HG03439 (cell line): ENCODE results near the gene SOSTDC1.
"Not testable (repeated sequence)": the region's sequence is repeated elsewhere in the genome, so short reads cannot be mapped to it uniquely, and the experiment has no call there.

Experiments
- ATAC-seq: cut with Tn5 transposase; IDR thresholded peaks from one replicate; pipeline ENCODE4 v1.9.1; 2021; ENCODE audit warnings: mild to moderate bottlenecking, moderate library complexity; ENCODE audit not compliant: unreplicated experiment

SOSTDC1 gene

GRCh38 chr7:16463520-16463919 lies 2.0 kb downstream of the SOSTDC1 start:
- ATAC-seq: no peak

DNA sequence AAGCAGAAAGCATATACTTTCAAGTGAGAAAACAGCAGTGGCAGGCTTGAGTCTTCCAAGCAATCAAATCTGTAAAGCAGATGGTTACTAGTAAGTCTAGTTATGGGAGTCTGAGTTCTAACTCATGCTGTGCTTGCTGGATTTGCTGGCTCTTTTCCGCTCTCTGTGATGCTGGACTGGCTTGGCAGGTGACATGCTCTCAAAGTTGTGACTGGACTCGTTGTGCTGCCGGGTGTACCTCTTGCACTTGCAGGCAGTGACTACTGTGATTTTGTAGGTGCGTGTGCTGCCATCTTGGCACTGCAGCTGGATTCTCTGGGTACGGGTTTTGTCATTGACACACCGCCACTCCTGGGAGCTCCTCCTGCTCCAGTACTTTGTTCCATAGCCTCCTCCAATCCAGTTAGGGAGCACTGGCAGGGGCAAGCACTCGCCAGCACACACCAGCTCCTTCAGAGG lies 3.1 kb downstream of the SOSTDC1 start:
- no peak for ATAC-seq

- no peak for ATAC-seq
Measured at GRCh38 chr7:16460789-16461493, 4.6 kb downstream of the SOSTDC1 start.

- ATAC-seq: not testable (repeated sequence)
Measured at GRCh38 chr7:16456303-16456702, 9.2 kb downstream of the SOSTDC1 start.

DNA sequence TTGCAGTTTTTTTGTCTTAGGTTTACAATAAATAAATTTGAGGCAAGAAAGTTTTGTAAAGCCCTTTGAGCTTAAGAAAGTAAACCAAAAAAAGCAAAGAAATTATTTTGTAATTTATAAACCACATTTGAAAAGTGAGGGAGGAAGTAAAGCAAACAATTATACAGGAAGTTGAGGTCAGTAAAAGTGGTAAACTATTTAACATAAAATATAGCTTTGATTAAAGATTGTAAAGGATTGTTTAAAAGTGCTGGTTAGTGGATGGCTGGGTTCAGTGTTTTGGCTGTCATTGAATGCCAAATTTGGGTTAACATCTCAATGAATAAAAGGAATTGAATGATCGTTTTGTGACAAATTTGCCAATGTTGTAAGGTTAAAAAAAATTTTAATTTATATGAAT lies 9.9 kb downstream of the SOSTDC1 start:
- no peak for ATAC-seq

- no peak for ATAC-seq
Measured at GRCh38 chr7:16450366-16450765, 15.2 kb downstream of the SOSTDC1 start.

DNA sequence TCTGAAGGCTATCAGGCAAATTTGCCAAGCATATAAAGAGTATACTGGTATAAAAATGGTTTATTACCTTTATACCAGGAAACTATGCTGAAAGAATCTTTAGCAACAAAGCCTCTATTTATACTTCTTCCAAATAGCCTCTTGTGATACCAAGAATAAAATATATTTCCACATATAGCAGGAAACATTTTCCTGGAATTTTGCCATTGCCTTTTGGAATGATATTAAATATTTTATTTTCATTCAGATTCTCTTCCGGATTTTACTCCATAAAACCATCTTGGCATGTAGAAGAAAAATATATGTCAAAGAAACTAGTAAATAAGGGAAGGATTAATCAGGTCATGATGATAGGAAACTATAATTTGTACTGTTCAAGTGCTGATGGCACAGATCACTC lies 17.7 kb downstream of the SOSTDC1 start:
- no peak for ATAC-seq

- no peak for ATAC-seq
Measured at GRCh38 chr7:16446508-16446907, 19.0 kb downstream of the SOSTDC1 start.

DNA sequence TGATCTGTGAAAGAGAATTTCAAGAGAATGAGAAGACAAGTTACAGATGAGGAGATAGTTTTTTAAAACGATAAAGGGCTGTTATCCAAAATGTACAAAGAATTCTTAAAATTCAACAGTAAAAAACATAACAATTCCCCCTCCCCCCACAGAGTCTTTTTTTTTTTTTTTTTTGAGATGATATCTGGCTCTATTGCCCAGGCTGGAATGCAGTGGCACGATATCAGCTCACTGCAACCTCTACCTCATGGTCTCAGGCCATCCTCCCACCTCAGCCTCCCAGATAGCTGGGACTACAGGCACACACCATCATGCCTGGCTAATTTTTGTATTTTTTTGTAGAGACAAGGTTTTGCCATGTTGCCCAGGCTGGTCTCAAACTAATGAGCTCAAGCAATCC lies 21.7 kb downstream of the SOSTDC1 start:
- not testable (repeated sequence) for ATAC-seq

- ATAC-seq: no peak
Measured at GRCh38 chr7:16438988-16439387, 26.6 kb downstream of the SOSTDC1 start.

DNA sequence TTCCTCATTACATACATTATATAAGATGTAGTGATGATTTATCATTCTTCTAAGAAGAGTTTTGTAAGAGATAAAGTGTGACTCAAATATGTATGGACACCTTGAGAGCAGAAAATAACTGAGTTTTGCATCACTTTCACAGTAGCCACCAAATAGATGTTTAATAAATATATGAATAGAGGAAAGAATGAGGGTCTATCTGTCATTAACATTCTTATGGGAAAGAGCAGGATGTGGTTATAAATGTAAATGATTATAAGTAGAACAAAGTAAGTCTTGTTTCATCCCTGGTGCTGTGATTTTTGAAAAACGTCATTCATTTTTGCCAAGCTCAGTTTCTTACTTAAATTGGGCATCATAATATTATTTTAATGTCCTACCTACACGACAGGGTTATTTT lies 29.2 kb downstream of the SOSTDC1 start:
- ATAC-seq: no peak

GRCh38 chr7:16433568-16434122 lies 31.9 kb downstream of the SOSTDC1 start:
- no peak for ATAC-seq

GRCh38 chr7:16432425-16432731 lies 33.2 kb downstream of the SOSTDC1 start:
- ATAC-seq: no peak

DNA sequence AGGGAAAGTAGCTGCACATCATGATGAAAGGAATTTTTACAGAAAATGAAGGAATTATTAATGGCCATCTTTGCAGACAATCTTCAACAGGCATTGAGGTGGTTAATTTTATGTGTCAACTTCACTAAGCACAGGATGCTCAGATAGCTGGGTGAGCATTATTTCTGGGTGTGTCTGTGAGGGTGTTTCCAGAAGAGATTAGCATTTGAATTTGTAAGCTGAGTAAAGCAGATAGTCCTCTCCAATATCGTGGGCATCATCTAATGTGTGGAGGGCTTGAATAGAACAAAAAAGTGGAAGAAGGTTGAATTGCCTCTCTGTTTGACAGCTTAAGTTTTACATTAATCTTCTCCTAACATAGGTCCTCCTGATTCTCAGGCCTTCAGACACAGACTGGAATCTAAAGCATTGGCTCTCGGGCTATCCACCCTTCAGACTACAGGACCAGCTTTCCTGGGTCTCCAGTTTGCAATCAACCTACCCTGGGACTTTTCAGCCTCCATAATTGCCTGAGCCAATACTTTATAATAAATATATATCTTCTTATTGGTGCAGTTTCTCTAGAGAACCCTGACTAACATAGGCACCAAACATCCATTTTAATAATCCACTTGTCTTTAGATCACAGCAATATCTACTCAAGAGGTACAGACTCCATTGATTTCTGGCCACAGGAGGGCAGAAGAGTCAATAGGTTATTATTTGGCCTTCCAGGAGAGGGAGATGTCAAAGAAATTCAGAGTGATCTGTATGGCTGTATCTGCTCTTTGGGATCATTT lies 33.7 kb downstream of the SOSTDC1 start:
- ATAC-seq: no peak

GRCh38 chr7:16430133-16430532 lies 35.4 kb downstream of the SOSTDC1 start:
- no peak for ATAC-seq

- no peak for ATAC-seq
Measured at GRCh38 chr7:16428672-16429071, 36.9 kb downstream of the SOSTDC1 start.

- ATAC-seq: no peak
Measured at GRCh38 chr7:16428182-16428581, 37.4 kb downstream of the SOSTDC1 start.

DNA sequence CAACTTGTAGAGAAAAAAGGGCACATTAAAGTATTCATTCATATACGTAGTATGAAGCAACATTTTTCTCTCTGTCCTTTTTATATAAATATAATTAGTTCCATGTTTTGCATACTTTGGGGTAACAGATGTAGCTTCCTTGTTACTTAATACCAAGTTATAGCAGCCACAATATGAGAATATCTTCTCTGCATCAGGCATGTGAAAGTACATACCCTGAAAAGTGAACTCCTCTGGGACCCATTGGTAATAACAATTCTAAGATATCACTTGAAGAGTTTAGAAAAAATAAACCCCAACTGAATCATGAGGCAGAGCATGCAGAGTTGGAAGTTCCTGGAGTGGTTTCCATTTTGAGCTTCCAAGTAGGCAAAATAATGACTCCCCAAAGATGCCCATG lies 41.8 kb downstream of the SOSTDC1 start:
- ATAC-seq: no peak

DNA sequence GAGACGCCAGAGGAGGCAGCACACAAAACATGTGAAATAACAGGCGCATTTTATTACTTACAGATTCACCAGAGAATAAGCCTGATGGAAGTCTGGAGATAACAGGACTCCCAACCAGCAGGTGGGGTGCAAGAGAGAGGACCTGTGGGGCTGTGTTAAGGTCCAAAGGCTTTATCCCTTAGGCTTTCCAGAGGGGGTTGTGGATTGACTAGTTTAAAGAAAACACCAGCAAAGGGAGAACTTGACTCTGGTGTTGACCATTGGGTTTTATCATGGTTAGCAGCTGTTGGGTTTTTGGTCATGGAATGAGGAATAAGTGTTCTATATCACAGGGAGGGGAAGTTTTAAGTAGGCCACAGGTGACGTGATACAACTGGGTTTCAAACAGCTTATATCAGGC lies 42.6 kb downstream of the SOSTDC1 start:
- no peak for ATAC-seq

DNA sequence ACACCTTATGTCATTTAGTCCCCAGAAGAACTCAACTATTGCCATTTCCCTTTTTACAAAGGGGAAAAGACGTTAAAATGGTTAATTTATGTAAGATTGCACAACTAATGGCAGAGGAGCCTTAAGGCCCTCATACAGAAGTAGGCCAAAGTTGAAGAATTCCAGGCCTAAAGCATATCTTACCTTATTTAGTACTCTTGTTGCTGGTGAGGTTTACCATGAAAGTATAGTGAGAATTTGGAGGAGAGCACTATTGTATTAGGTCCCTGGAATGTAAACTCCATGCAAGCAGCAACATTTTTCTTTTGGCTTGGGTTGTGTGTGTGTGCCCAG lies 43.5 kb downstream of the SOSTDC1 start:
- no peak for ATAC-seq

GRCh38 chr7:16421333-16422102 lies 44.0 kb downstream of the SOSTDC1 start, which contains the start of gene CRPPA:
Gene CRPPA, minus strand, starts transcription at chr7:16421538. Its CDS starts 216 bp downstream, at chr7:16421322.
- ATAC-seq: peak; percentile 18
